Measurements from ENCODE around the gene NFAM1.

NFAM1 gene

GRCh38 chr22:42412744-42413333 lies 19.4 kb downstream of the NFAM1 start:
- no peak for DNase-seq

- DNase-seq: no peak
Measured at GRCh38 chr22:42410708-42411107, 21.5 kb downstream of the NFAM1 start.

- DNase-seq: no peak
Measured at GRCh38 chr22:42408810-42409529, 23.2 kb downstream of the NFAM1 start.

- DNase-seq: no peak
Measured at GRCh38 chr22:42408276-42408675, 23.9 kb downstream of the NFAM1 start.

GRCh38 chr22:42404266-42404665 lies 27.9 kb downstream of the NFAM1 start:
- no peak for DNase-seq

- no peak for DNase-seq
Measured at GRCh38 chr22:42401535-42402334, 30.5 kb downstream of the NFAM1 start.

- DNase-seq: no peak
Measured at GRCh38 chr22:42400811-42401534, 31.2 kb downstream of the NFAM1 start.

GRCh38 chr22:42399315-42400271 lies 32.6 kb downstream of the NFAM1 start:
- peak; percentile 70 for DNase-seq

- peak; percentile 20 for DNase-seq
Measured at GRCh38 chr22:42397332-42398249, 34.6 kb downstream of the NFAM1 start.

- no peak for DNase-seq
Measured at GRCh38 chr22:42396621-42397331, 35.4 kb downstream of the NFAM1 start.

GRCh38 chr22:42389143-42389542 lies 43.1 kb downstream of the NFAM1 start:
- DNase-seq: peak; percentile 39

GRCh38 chr22:42388130-42388797 lies 43.9 kb downstream of the NFAM1 start:
- peak; percentile 97 for DNase-seq

GRCh38 chr22:42387631-42388030 lies 44.6 kb downstream of the NFAM1 start:
- no peak for DNase-seq

- DNase-seq: no peak
Measured at GRCh38 chr22:42385696-42386095, 46.5 kb downstream of the NFAM1 start.

GRCh38 chr22:42384506-42384905 lies 47.7 kb downstream of the NFAM1 start:
- DNase-seq: no peak

- DNase-seq: no peak
Measured at GRCh38 chr22:42383851-42384417, 48.3 kb downstream of the NFAM1 start.

- no peak for DNase-seq
Measured at GRCh38 chr22:42383287-42383686, 48.9 kb downstream of the NFAM1 start.

GRCh38 chr22:42380769-42381551 lies 51.2 kb downstream of the NFAM1 start:
- DNase-seq: no peak

All from DMS53 (cell line).